A549 treated with RU486 at 1 μM for 4 hours (cell line): Measurements from ENCODE around the gene ATP13A2. TPM values are rescaled to one million over a fixed set of nuclear protein-coding genes. Genes with fewer than 3 reads are reported as not detected.

Experiments used
- total RNA-seq: library from RNA; stranded (reverse); fragments of 200-300 nt; extraction: Qiagen RNA extraction; gene quantifications from 5 replicates; pipeline ENCODE4 v1.2.3, GENCODE V29; 2022; ENCODE audit warnings: low read depth

The ATP13A2 gene, protein sequence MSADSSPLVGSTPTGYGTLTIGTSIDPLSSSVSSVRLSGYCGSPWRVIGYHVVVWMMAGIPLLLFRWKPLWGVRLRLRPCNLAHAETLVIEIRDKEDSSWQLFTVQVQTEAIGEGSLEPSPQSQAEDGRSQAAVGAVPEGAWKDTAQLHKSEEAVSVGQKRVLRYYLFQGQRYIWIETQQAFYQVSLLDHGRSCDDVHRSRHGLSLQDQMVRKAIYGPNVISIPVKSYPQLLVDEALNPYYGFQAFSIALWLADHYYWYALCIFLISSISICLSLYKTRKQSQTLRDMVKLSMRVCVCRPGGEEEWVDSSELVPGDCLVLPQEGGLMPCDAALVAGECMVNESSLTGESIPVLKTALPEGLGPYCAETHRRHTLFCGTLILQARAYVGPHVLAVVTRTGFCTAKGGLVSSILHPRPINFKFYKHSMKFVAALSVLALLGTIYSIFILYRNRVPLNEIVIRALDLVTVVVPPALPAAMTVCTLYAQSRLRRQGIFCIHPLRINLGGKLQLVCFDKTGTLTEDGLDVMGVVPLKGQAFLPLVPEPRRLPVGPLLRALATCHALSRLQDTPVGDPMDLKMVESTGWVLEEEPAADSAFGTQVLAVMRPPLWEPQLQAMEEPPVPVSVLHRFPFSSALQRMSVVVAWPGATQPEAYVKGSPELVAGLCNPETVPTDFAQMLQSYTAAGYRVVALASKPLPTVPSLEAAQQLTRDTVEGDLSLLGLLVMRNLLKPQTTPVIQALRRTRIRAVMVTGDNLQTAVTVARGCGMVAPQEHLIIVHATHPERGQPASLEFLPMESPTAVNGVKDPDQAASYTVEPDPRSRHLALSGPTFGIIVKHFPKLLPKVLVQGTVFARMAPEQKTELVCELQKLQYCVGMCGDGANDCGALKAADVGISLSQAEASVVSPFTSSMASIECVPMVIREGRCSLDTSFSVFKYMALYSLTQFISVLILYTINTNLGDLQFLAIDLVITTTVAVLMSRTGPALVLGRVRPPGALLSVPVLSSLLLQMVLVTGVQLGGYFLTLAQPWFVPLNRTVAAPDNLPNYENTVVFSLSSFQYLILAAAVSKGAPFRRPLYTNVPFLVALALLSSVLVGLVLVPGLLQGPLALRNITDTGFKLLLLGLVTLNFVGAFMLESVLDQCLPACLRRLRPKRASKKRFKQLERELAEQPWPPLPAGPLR
- total RNA-seq = 21.7 to 29.4 TPM (median 22.4 TPM) in 5 replicates

DNA sequence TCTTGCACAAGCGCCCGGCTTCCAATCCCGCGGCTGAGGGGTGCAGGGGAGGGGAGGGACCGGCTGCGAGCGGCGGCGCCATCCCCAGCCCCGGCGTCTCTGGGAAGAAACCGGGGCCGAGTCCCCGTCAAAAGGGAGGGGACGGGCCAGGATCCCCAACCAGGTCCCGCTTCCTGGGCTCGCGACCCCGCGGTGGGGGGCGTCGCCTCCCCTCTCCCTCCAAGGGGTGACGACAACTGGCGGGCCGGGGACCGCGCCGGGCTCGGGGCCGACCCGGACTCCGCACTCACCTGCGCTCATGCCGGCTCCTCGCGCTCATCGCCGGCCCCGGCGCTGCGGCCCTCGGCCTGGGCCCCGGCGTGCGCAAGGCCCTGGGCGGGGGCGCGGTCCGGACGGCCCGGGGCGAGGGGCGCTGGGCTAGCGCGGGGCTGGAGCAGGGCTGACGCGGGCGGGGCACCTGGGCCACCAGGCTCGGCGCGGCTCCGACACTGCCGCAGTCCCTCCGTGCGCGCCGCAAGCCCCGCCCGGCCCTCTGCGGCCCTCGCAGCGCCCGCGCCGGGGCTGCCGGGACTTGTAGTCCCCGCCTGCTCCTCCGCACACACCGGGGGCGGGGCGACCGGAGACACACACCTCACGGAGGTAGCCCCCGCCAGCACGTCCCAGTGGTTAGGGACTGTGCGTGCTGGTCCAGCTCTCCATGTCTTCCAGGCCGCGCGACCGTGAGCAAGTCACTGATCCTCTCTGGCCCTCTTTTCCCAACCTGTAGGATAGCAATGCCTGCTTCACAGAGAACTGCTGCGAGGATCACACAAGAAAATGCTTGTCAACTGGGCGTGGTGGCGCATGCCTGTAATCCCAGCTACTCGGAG is at the start of gene ATP13A2:
ATP13A2 (minus strand) TSS at position 490 of the 869 bp plus-strand sequence; CDS start at position 300, 190 bp downstream.

DNA sequence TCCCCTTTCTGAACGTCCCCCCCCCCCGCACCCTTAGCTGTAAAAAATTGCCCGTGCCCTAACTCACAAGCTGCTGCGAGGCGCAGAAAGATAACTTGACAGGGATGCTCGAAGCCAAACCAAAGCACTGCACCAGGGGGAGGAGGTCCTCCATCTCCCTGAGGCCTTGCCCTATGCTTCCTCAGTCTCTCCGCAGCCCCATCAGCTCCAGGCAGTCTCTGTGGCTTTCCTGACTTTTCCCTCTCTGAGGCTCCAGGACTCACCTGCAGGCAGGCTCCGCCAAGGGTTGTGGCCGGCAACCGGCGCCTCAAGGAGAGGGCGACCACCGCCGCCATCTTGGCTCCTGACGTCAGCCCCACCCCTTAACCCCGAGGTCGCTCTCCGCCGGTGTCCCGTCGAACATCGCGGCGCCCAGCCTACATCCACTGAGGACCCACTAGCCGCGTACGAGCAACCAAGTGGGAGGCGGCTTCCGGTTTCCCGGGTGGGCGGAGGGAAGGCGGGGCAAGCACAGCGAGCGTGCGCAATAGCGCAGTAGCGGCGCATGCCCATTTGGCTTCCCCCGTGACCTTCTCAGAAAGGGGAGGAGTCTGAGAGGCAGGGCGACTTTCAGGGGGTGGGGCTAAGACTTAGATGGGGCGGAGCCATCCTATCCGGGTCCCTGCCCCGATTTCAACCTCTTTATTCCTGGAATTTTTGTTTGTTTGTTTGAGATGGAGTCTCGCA is 42.1 kb upstream of the ATP13A2 start, which contains the start of gene SDHB:
SDHB (minus strand) TSS at position 348 of the 726 bp plus-strand sequence; CDS start at position 335, 13 bp downstream.

DNA sequence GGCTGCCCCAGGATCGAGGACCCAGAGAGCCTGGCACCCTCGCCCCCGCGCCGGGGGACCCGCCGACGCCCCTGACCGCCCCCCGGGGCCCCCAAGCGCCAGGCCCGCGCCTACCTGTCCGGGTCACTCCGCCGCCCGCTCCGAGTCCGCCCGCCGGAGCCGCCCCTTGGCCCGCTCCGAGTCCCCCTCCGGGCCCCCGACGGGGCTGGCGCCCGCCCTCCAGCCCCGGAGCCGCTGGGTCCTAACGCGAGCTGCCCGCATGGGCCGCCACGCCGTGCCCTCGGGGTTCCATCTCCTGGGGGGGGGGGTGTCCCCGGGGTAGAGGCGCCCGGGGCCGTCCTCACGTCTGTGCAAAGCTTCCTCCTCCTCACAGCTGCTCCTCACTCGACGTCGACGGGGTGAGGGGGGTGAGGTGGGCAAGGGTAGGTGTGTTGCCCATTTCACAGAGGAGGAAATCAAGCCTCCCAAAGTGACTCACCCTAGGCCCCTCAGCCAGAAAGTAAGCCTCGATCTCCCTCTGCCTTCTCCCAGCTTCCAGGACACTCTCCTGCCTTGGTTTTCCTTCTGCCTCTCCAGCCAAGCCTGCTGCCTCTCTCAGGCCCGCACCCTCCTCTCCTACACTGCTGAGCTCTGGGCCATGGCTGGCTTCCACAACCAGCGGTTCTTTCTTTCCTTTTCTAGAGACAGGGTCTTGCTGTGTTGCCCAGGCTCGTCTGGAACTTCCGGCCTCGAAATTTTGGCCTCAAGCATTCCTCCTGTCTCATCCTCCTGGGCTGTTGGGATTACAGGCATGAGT is 31.1 kb downstream of the ATP13A2 start, which contains the start of gene MFAP2:
MFAP2 (minus strand) TSS at position 148 of the 796 bp plus-strand sequence. CDS start 2,347 bp downstream, outside the sequence.

Other genes with a start within 250 kb of the ATP13A2 start
- 5.0 TPM in 1 of 5 replicates, not detected in the others for gene RNU1-2, start 115.9 kb downstream of the ATP13A2 start, total RNA-seq
- gene CROCC, start 90.0 kb downstream of the ATP13A2 start, total RNA-seq = 5.5 to 10.4 TPM (median 7.8 TPM) in 5 replicates
- 0.21 to 0.53 TPM (median 0.45 TPM) in 4 of 5 replicates, not detected in the other for gene MFAP2, start 31.3 kb downstream of the ATP13A2 start, total RNA-seq
- 97.3 to 119 TPM (median 111 TPM) in 5 replicates for gene SDHB, start 42.1 kb upstream of the ATP13A2 start, total RNA-seq
- 1.1 to 1.6 TPM (median 1.3 TPM) in 5 replicates for gene PADI2, start 107.5 kb upstream of the ATP13A2 start, total RNA-seq
- 1.4 to 2.7 TPM (median 1.7 TPM) in 5 replicates for gene PADI1, start 193.2 kb upstream of the ATP13A2 start, total RNA-seq
- gene PADI3, start 237.2 kb upstream of the ATP13A2 start, total RNA-seq = 1.2 to 1.9 TPM (median 1.4 TPM) in 5 replicates